A204.1 (cell line): ENCODE measurements around the gene PVALB.

Experiments used
- FAIRE-seq: peaks from 2 replicates; lab custom pipeline; 2012; peaks lifted over from hg19 to GRCh38; lab: Jason Lieb, UNC

PVALB gene

GRCh38 chr22:36772451-36772850 is 44.4 kb downstream of the PVALB start:
- FAIRE-seq, result no peak

DNA sequence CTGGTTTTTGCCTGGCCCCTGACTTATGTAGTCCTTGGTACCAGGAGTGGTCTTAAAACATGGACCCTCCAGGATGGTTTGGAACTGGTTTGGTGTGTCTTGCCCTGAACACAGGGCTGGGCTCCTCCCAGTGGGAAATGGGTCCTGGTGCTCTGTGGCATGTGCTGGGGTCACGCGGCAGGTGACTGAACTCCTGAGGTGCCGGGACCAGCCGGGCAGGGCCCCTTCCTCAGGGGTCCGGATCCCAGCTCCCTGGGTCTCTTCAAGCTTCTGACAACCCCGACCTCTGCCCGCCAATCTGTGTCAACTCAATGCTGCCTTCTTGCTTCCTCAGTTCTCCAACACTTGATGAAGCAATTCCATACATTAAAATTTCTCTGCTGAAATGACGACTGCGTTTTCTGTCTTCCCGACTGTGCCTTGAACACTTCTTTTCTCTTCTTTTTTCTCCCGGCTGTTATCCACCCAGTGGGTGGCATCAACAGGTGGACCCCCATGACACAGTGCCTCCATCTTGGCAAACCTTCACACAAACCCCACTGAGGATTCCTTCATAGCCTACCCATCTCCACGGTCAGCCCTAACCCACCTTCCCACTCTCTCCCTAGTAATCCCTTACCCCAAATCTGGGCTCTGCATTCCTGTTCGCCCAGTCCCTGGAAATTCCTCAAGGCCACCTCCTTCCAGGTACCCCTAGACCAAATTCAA is 45.3 kb downstream of the PVALB start:
- no peak for FAIRE-seq

DNA sequence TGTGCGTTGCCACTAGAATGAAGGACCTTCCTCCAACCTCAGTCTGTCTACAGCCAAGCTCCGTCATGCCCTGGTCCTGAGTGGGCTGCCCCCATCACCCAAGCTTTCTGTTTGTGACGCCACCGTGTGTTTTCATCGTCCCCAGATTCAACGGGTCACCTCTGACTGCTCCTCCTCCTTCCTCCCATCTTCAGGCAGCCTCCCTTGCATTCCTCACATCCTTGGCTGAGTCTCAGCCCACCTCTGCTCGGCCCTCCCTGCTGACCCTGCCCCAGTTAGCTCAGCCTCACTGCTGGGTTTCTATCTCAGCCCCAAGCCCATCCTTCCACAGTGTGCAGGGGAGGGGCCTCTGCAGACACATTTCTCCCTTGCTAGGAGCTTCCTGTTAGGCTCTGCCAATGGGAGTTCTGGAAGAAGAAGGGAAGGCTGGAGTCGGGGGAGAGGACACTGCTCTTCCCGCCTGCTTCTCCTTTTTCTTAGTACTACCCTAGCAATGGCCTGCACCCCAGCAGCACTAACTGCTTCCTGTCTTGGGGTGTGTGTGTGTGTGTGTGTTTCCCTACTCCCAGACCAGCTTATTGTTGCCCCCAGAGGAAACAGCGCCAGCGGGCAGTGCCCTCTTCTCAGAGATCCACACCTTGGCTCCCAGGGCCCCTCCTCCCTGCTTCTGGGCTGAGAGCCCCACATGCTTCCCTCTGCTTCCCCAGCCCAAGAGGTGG is 46.2 kb downstream of the PVALB start:
- FAIRE-seq, result no peak

DNA sequence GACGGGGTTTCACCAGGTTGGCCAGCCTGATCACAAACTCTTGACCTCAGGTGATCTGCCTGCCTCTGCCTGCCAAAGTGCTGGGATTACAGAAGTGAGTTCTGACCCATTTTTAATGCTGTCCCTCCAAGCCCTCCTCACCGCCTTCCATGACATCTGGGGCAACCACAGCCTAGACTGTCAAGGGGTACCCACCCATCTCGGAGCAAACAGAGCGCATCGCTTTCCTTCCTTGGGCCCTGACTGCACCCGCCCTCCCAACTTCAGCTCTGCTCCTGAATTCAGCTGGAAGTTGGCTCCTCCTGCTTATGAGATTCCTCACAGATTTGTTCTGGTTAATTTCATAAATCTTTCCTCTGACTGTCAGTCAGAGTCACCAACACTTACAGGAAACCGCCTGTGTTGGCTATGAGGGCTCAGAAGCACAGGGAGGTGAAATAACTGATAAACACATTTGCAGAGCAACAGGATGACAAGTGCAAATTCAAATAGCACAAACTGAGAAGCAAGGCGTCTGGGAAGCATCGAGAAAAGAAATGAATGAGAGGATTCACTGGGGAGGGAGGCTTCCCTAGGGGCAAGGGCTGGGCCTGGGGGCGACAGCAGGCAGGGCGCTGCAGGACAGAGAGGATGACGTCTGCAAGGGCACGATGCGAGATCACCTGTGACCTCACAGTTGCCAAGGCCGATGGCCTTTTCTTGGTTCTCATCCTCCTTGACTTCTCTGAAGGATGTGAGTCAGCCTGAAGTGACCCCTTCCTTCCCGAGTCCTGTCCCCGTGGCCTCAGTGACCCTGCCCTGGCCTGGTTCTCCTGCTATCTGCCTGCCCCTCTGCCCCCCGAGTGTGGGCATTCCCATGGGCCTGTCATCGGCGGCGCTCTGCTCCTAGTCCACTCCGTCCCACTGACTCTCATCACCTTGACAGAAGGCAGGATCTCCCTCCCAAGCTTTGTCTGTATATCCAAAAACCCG is 47.0 kb downstream of the PVALB start:
- FAIRE-seq, result no peak

- FAIRE-seq, result no peak
Measured at GRCh38 chr22:36768616-36769015, 48.2 kb downstream of the PVALB start.

GRCh38 chr22:36768141-36768540 is 48.7 kb downstream of the PVALB start:
- no peak for FAIRE-seq

- no peak for FAIRE-seq
Measured at GRCh38 chr22:36767035-36767775, 49.6 kb downstream of the PVALB start.

DNA sequence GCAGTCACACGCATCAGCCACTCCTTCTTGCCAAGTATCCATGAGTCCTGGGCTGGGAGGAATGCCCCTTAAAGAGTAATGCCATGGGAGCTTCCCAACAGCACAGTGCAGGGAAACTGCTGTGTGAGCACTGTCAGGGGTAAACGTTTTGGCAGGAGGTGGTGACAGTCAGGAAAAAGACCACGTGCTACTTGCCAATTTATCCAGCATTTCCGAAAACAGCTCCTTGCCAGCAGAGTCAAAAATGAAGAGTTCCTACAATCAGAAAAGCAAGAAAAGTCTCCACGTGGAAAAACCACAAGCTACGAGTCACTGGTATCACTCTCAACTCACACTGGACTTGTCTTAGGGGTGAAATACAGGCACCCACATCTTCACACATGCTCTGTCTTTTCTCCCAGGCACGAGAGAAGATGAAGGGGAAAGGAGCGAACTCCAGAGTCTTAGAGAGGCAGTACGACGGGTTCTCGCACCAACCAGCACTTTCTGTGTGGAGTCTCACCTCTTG is 50.8 kb downstream of the PVALB start:
- FAIRE-seq, result no peak

DNA sequence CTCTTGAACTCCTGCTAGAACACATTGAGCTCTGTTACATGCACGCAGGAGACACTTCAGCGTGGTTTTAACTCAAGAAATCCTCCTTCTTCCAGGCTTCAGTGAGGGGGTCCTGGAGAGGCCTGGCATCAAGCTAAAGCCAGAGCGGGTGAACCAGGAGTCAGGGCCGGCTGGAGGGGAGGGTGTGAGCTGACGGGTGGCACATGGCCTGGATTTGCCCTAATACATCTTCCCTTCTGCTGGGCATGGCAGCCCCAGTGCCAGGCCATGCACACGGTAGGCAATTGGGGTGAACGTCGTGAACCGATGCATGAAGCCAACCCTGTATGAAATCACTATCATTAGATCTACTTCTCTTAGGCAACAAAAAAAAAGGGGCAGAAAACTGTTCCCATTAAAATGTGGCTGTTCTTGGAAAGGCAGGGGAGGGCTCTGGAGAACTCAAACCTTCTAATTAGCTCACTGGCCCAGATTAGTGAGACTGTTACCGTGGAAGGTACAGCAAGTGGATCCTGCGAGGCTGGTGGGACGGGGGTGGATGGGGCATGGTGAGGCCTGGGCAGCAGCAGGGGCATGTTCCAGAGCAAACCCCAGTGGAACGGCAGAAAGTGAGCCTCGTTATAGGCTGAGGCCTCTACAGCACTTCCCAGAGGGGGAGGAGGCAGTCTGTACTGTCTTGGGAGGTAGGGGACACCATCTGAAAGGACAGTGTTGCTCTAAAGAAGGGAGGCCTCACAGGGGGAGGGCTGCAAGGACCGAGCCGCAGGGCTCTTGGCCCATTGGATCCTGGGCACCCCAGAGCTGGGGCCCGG is 51.5 kb downstream of the PVALB start:
- no peak for FAIRE-seq

DNA sequence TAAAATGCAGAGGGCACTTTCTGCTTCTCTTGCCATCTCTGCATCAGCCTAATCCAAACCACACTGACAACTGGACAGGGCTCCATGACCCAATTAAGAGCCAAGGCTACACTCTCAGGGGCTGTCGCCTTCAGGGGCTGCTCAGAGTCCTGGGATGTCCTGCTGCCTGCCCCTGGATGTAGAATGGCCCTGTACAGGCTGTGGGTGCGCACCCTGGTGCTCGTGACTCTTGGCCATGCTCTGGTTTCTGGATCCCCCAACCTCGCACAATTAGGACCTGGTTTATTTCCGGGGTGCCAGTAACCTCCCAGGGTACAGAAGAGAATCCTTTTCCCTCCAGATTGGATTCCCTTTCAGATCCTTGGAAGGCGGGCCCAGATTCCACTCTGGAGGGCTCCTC is 52.2 kb downstream of the PVALB start:
- FAIRE-seq, result no peak

DNA sequence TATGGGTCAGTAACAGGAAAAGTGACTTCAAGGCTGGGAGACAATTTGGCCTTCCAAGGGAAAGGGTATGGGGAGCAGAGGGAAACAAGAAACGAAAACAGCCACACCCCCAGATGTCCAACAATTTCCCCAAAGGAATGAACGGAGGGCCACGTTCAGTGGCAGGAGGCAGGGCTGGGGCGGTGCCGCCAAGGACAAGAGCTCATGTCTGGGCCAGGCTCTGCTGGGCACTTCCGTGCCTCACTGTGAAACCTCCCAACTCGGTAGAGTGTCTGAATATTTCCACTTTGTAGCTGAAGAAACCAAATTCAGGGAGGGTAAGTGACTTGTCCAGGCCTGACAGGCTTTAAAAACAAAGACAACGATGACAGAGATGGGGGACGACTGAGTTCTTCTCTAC is 52.8 kb downstream of the PVALB start:
- no peak for FAIRE-seq

- no peak for FAIRE-seq
Measured at GRCh38 chr22:36763576-36763975, 53.3 kb downstream of the PVALB start.

- no peak for FAIRE-seq
Measured at GRCh38 chr22:36762687-36763260, 54.1 kb downstream of the PVALB start.

DNA sequence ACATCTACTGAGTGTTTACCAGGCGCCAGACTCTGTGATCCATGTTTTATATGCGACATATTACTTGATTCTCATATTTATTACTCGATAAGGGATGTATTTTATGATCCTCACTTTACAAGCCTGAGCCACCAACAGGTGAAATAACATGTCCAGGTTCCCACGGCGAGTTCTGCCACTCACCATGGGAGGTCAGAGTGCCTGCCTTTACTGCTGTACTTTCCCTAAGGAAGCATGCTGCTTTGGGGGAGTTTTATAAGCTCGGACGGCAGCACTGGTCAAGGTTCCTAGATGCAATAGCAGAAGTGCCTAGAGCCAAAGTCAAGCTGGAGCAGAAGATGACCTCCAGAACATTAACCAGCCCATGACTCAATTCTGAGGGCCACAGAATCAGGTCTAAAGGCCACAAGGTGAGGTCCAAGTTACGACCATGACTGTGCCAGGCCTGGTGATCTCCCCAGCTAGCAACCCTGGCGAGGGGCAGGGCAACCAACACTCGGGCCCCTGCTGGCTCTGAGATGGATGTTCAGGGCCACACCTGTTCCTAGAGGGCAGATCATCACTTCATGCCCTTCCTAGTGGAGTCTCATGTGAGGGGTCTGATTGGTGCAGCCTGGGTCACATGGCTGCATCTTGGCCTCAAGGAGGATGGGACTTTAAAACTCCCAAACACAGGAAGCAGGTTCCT is 55.1 kb downstream of the PVALB start:
- no peak for FAIRE-seq

DNA sequence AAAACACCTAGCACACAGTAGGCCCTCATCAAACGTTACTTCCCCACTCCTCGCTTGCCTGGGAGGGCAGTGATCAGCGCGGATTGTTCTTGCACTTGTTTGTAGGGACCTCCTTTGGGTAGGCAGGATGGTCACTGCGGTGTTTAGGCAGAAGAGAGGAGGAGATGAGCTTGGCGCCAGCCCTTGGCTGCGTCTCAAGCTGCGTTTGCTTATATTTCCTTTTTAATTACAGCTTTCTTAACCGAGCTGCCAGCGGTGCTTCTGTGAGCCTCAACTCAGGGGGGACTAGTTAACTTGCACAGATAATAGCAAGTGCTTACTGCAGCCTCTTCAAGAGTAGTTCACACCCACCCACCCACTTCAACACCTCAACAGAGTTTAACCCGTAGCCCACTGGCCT is 56.0 kb downstream of the PVALB start:
- FAIRE-seq, result no peak

DNA sequence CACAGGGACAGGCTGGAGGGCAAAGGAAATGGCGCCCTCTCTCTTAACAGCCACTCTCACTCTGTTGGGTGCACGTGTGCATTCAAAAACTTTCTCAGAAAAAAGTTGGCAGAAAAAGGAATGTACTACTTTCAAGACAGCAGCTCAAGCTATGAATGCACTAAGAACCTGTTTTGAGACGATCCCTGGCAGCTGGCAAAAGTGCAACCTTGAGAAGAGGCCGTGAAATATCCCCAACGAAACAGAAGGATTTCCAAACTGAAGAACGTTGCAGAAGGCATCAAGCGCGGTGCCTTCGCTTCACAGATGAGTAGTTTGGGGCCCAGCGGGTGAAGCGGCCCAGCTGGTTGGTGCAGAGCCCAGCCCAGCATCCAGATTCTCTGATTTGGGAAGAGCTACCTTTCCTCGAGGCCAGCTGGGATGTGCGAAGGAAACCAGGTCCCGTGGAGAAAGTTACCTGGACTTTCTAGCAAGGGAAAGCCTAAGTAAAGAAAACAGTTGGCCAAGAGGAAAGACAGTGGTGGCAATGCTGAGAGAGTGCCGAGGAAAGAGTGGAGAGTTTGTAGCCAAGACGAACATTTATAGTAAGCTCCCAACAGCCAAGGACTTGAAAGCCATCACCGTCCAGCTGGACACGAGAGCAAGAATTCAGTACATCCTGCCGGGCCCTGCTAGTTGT is 57.2 kb downstream of the PVALB start:
- FAIRE-seq, result no peak

DNA sequence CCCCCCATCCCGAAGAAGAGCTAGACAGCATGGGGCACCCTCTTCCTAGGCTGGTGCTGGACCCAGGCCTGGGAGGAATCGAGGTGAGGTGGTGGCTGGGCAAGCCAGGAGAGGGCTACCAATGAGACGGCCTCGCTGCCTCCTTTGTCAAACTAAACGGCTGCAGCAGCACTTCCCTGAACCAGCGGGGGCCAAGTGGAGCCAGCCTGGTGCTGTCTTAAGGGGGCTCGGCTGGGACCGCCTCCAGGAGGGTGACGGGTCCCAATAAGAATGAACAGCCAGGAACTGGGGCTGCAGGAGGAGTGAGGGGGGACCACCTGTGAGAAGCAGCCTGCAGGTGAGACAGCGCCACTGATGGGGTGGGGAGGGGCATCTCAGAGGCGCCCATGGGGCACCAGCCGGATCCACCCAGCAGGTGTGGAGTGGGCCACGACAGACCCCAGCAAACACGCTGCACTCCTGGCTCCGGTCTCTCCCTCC is 58.0 kb downstream of the PVALB start:
- FAIRE-seq, result no peak

- no peak for FAIRE-seq
Measured at GRCh38 chr22:36757668-36758211, 59.1 kb downstream of the PVALB start.
